Spleen (tissue), 7 donors: ENCODE measurements around the gene MAGI2.

Experiments
- CTCF ChIP-seq, 11 experiments: fragments of 200-600 bp in 7 of 11; fragments of 450-650 bp in 4 of 11; sonication (generic) in 4 of 11; IDR thresholded peaks in 8 of 11; conservative IDR thresholded peaks in 3 of 11; 1 replicate in 7 of 11; 2 replicates in 4 of 11; pipeline versions ENCODE4 v1.4.0 to v1.8.0; 2016 to 2021; ENCODE audit warnings: antibody characterized with exemption in 11 of 11, inconsistent platforms in 4 of 11, mild to moderate bottlenecking in 1 of 11
- POLR2A ChIP-seq, 3 donors: fragments of 450-650 bp; IDR thresholded peaks; one replicate each; pipeline ENCODE4 v1.5.1; 2017; ENCODE audit warnings: antibody characterized with exemption in 3 of 3, mild to moderate bottlenecking in 1 of 3
- donor health status: DM: no; HTN: no; CAD: no; lungs with moderate emphysema.
- donor health status: DM: no; HTN: no; CAD: no.
- donor health status: DM: no; HTN: no; CAD: no.

GRCh38 chr7:79175374-79175773 lies 278.1 kb downstream of the MAGI2 start:
- TF ChIP-seq CTCF (IDR thresholded peaks at IDR 0.05 in 8 of 11, conservative IDR thresholded peaks at IDR 0.05 in 3 of 11) (no peak), POLR2A (IDR thresholded peaks at IDR 0.05) (no peak)
